ENCODE results near the gene ULK4.
"Not testable (repeated sequence)": the region's sequence is repeated elsewhere in the genome, so short reads cannot be mapped to it uniquely, and the experiment has no call there.

Gene ULK4

GRCh38 chr3:41985018-41985417 is 23.1 kb upstream of the ULK4 start:
- no peak for TF ChIP-seq JUND (IDR thresholded peaks at IDR 0.05; ENCODE audit: low read depth)
- in situ Hi-C loops (cut with HindIII; ENCODE audit: low pct_unique_long_range_greater_than_20kb, low sequenced_read_pairs), result no loop called here

GRCh38 chr3:41983091-41983490 is 21.2 kb upstream of the ULK4 start:
- in situ Hi-C loops (cut with HindIII; ENCODE audit: low pct_unique_long_range_greater_than_20kb, low sequenced_read_pairs); DNase-seq (ENCODE audit: low read depth in 1 of 2, low spot score in 1 of 2): not testable (repeated sequence)

More at GRCh38 chr3:41985018-41985417, 23.1 kb upstream of the ULK4 start:
- DNase-seq (ENCODE audit: low read depth in 1 of 2, low spot score in 1 of 2), result no peak

DNA sequence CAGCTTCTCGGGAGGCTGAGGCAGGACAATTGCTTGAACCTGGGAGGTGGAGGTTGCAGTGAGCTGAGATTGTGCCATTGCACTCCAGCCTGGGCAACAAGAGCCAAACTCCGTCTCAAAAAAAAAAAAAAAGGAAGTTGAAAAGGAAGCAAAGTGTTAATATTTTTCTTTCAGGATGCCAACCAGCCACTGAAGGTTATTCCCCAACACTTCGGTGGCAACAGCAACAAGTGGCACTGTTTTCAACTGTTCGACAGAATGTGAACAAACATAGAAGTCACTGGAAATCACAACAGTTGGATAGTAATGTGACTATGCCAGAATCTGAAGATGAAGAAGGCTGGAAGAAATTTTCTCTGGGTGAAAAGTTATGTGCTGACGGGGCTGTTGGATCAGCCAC is 15.5 kb upstream of the ULK4 start:
- in situ Hi-C loops (cut with HindIII; ENCODE audit: low pct_unique_long_range_greater_than_20kb, low sequenced_read_pairs); DNase-seq (ENCODE audit: low read depth in 1 of 2, low spot score in 1 of 2): not testable (repeated sequence)

DNA sequence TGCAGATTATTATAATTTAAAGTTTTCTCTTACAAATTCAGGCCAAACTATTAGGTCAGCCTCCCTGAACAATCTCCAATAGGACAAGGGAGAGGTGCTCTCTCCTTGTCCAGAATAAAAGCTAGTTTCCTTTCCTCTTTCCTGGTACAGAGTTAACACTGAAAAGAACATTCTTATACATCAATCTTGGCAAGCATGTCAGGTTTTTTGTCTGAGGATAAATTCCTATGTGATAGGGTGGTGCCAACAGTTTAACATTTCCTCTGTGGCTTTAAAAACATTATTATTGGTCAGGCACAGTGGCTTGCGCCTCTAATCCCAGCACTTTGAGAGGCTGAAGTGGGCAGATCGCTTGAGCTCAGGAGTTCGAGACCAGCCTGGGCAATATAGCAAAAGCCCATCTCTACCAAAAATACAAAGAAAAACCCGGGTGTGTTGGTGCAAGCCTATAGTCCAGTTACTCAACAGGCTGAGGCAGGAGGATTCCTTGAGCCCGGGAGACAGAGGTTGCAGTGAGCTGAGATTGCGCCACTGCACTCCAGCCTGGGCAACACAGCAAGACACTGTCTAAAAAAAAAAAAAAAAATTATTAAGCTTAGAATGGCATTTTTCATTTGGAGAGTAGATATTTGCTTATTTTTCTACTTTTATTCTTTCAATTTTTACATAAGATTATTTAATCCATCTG is 13.7 kb upstream of the ULK4 start:
- no peak for DNase-seq (ENCODE audit: low read depth in 1 of 2, low spot score in 1 of 2)
- in situ Hi-C loops (cut with HindIII; ENCODE audit: low pct_unique_long_range_greater_than_20kb, low sequenced_read_pairs), result no loop called here
- TF ChIP-seq JUND (IDR thresholded peaks at IDR 0.05; ENCODE audit: low read depth), result no peak

GRCh38 chr3:41974223-41974622 is 12.3 kb upstream of the ULK4 start:
- in situ Hi-C loops (cut with HindIII; ENCODE audit: low pct_unique_long_range_greater_than_20kb, low sequenced_read_pairs), result no loop called here
- peak in 1 of 2 experiments; percentile 15 for DNase-seq (ENCODE audit: low read depth in 1 of 2, low spot score in 1 of 2)
- TF ChIP-seq JUND (IDR thresholded peaks at IDR 0.05; ENCODE audit: low read depth), result no peak

DNA sequence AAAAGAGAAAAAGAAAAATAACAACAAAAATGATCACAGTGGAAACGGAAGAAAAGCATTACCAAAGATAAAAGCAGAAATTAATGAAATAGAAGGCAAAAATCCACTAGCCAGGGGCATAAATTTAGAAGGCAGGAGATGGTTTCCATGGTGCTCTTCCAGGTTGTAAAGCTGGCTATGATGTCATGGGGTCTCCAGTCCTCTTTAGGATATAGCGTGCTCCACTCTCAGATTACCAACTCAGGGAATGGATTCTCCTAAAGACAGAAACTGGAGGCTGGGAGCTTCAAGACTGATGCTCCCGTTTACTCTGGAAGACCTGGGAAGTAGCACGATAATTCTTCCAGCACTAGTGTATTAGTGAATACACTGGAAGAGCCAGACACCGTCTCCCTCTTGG is 10.9 kb upstream of the ULK4 start:
- no peak for DNase-seq (ENCODE audit: low read depth in 1 of 2, low spot score in 1 of 2)
- in situ Hi-C loops (cut with HindIII; ENCODE audit: low pct_unique_long_range_greater_than_20kb, low sequenced_read_pairs), result no loop called here
- no peak for TF ChIP-seq JUND (IDR thresholded peaks at IDR 0.05; ENCODE audit: low read depth)

DNA sequence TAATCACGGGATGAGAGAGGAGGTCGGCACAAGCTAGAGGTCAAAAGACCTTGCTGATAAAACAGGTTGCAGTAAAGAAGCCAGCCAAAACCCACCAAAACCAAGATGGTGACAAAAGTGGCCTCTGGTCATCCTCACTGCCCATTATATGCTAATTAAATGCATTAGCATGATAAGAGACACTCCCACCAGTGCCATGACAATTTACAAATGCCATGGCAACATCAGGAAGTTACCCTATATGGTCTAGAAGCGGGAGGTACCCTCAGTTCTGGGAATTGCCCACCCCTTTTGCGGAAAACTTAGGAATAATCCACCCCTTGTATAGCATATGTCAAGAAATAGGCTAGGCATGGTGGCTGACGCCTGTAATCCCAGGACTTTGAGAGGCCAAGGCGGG is 4.3 kb upstream of the ULK4 start:
- no peak for TF ChIP-seq JUND (IDR thresholded peaks at IDR 0.05; ENCODE audit: low read depth)
- no peak for DNase-seq (ENCODE audit: low read depth in 1 of 2, low spot score in 1 of 2)
- in situ Hi-C loops (cut with HindIII; ENCODE audit: low pct_unique_long_range_greater_than_20kb, low sequenced_read_pairs), result no loop called here

- no peak for TF ChIP-seq JUND (IDR thresholded peaks at IDR 0.05; ENCODE audit: low read depth)
- no peak for DNase-seq (ENCODE audit: low read depth in 1 of 2, low spot score in 1 of 2)
- in situ Hi-C loops (cut with HindIII; ENCODE audit: low pct_unique_long_range_greater_than_20kb, low sequenced_read_pairs), result no loop called here
Observed at GRCh38 chr3:41963823-41964222, 1.9 kb upstream of the ULK4 start.

GRCh38 chr3:41960826-41961750 is 815 bp downstream of the ULK4 start:
- peak; percentile 22 to 74 for DNase-seq (ENCODE audit: low read depth in 1 of 2, low spot score in 1 of 2)
- in situ Hi-C loops (cut with HindIII; ENCODE audit: low pct_unique_long_range_greater_than_20kb, low sequenced_read_pairs), result no loop called here
- TF ChIP-seq JUND (IDR thresholded peaks at IDR 0.05; ENCODE audit: low read depth), result no peak

DNA sequence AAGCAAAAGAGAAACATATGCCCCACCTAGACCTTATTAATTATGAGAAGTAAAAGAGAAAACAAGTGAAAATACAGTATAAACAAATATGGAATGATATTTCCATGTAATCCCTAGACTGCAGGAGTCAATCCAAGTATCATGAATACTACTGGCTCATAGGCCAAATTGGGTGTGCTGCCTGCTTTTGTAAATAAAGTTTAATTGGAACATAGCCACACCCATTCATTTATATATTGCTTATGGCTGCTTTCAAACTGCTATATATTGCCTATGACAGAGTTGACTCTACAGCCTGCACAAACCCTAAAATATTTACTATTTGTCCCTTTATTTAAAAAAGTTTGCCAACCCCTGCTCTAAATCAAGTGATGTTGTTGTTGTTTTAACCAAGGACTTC is 5.3 kb downstream of the ULK4 start:
- in situ Hi-C loops (cut with HindIII; ENCODE audit: low pct_unique_long_range_greater_than_20kb, low sequenced_read_pairs), result no loop called here
- DNase-seq (ENCODE audit: low read depth in 1 of 2, low spot score in 1 of 2), result no peak
- TF ChIP-seq JUND (IDR thresholded peaks at IDR 0.05; ENCODE audit: low read depth), result no peak

DNA sequence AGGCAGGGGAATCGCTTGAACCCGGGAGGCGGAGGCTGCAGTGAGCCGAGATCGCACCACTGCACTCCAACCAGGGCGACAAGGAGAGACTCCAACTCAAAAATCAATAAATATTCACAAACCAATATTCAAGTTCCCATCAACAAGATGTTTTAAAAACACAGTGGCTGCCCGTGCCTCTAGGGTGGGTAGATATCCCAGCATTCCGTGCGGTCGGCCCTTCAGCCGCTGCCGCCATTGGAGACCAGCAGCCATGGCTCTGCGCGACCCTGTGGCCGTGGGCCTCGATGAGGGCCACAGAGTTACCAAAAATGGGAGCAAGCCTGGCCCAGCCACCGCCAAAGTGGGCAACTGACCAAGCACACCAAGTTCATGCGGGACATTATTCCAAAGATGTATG is 6.7 kb downstream of the ULK4 start:
- DNase-seq (ENCODE audit: low read depth in 1 of 2, low spot score in 1 of 2), result no peak
- in situ Hi-C loops (cut with HindIII; ENCODE audit: low pct_unique_long_range_greater_than_20kb, low sequenced_read_pairs), result no loop called here
- TF ChIP-seq JUND (IDR thresholded peaks at IDR 0.05; ENCODE audit: low read depth), result no peak

DNA sequence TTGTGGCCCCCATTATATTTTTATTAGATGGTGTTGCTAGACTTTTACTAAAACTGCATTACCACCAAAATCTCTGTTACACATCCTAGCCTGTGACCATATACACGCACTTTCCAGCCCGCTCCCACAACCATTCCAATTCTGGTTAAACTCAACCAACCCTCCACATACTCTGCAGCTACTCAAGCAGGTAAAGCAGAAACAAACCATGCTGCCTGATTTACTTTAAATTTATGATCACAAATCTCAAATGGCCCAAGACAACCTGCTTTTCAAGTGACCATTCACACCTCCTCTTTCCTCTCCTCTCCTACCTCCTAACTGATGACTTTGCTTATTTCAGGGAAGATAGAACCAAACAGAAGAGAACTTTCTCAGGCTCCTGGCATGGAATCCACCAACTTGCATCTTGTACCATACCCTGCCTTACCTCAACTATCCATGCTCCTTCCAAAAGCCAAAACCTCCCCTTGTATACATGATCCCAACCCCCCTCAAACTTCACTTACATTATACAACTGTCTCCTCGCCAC is 18.5 kb downstream of the ULK4 start:
- no peak for DNase-seq (ENCODE audit: low read depth in 1 of 2, low spot score in 1 of 2)

GRCh38 chr3:41940393-41940792 is 21.5 kb downstream of the ULK4 start:
- no peak for DNase-seq (ENCODE audit: low read depth in 1 of 2, low spot score in 1 of 2)
- no peak for TF ChIP-seq JUND (IDR thresholded peaks at IDR 0.05; ENCODE audit: low read depth)
- in situ Hi-C loops (cut with HindIII; ENCODE audit: low pct_unique_long_range_greater_than_20kb, low sequenced_read_pairs), result no loop called here

More for the DNA sequence above, 18.5 kb downstream of the ULK4 start:
- no peak for TF ChIP-seq JUND (IDR thresholded peaks at IDR 0.05; ENCODE audit: low read depth)
- in situ Hi-C loops (cut with HindIII; ENCODE audit: low pct_unique_long_range_greater_than_20kb, low sequenced_read_pairs), result no loop called here

Data from T47D (cell line).